ENCODE results near the gene PRSS27.

- TF ChIP-seq CTCF (IDR thresholded peaks at IDR 0.05), result no peak
- no peak for TF ChIP-seq FOSL2 (IDR thresholded peaks at IDR 0.05; ENCODE audit: borderline replicate concordance, low read depth)
These were observed 43.1 kb upstream of the PRSS27 start for GRCh38 chr16:2763173-2763572.
